OCI-LY7 (cell line): ENCODE measurements around the gene HDAC10. TPM values are rescaled to one million over a fixed set of nuclear protein-coding genes. Genes with fewer than 3 reads are reported as not detected.
A peak's percentile ranks its signal among the peaks of the same experiment; 100 is the strongest.

Source experiments
- BruUV-seq: library from RNA; stranded (reverse); fragments of 400-500 nt; replicated peaks from 2 replicates; lab custom pipeline; 2021; lab: Mats Ljungman, UMichigan
- CTCF ChIA-PET: fragments of 300-600 bp; sonication (Branson Sonifier 250); formaldehyde crosslinking; loops from one replicate; lab custom pipeline; 2022; ENCODE audit warnings: antibody characterized with exemption; ENCODE audit not compliant: unreplicated experiment; lab: Charles Lee
- POLR2A ChIA-PET: fragments of 300-600 bp; sonication (Branson Sonifier 250); formaldehyde crosslinking; loops from one replicate; lab custom pipeline; 2022; ENCODE audit warnings: antibody characterized with exemption; lab: Charles Lee
- DNase-seq: peaks from one replicate; pipeline ENCODE4 v3.0.0-alpha.2; 2015; ENCODE audit warnings: low spot score
- H2AFZ ChIP-seq: fragments of 200-600 bp; sonication (generic), shearing (Covaris generic); 2 replicates; pipeline ENCODE4 v1.6.1; 2014; ENCODE audit warnings: mild to moderate bottlenecking, antibody characterized with exemption, low read length, moderate library complexity
- H3K27ac ChIP-seq: fragments of 200-600 bp; sonication (generic); 2 replicates; pipeline ENCODE4 v1.5.1; 2014; ENCODE audit warnings: mixed run types, low read depth, mild to moderate bottlenecking, moderate library complexity, low read length, inconsistent platforms; ENCODE audit not compliant: poor library complexity, severe bottlenecking
- H3K36me3 ChIP-seq: fragments of 200-600 bp; sonication (generic); 2 replicates; pipeline ENCODE4 v1.6.1; 2014; ENCODE audit warnings: mild to moderate bottlenecking, antibody characterized with exemption, low read length, moderate library complexity, mixed read lengths; ENCODE audit not compliant: insufficient read depth
- H3K4me1 ChIP-seq: fragments of 200-600 bp; sonication (generic); 2 replicates; pipeline ENCODE4 v1.5.1; 2014; ENCODE audit warnings: mild to moderate bottlenecking, low read length; ENCODE audit not compliant: insufficient read depth, poor library complexity, severe bottlenecking
- H3K4me2 ChIP-seq: fragments of 200-600 bp; sonication (generic); 2 replicates; pipeline ENCODE4 v1.6.1; 2014; ENCODE audit warnings: mild to moderate bottlenecking, low read length
- H3K4me3 ChIP-seq: fragments of 200-600 bp; sonication (generic); 2 replicates; pipeline ENCODE4 v1.5.1; 2014; ENCODE audit warnings: mild to moderate bottlenecking, low read depth, low read length; ENCODE audit not compliant: poor library complexity, severe bottlenecking
- H3K79me2 ChIP-seq: fragments of 200-600 bp; sonication (generic); 2 replicates; pipeline ENCODE4 v1.6.1; 2016; ENCODE audit warnings: low read depth, mild to moderate bottlenecking, low read length, moderate library complexity, mixed read lengths; ENCODE audit not compliant: insufficient read depth
- H3K9me2 ChIP-seq: fragments of 200-600 bp; sonication (generic); 2 replicates; pipeline ENCODE4 v1.6.1; 2016; ENCODE audit warnings: mild to moderate bottlenecking, low read length, mixed read lengths; ENCODE audit not compliant: insufficient read depth
- H3K9me3 ChIP-seq: fragments of 200-600 bp; sonication (generic); 2 replicates; pipeline ENCODE4 v1.6.1; 2014; ENCODE audit warnings: mild to moderate bottlenecking, mixed run types, low read length, mixed read lengths
- H4K20me1 ChIP-seq: fragments of 200-600 bp; sonication (generic); 2 replicates; pipeline ENCODE4 v1.6.1; 2014; ENCODE audit warnings: mild to moderate bottlenecking, antibody characterized with exemption, low read length, moderate library complexity, mixed read lengths; ENCODE audit not compliant: insufficient read depth
- EZH2phosphoT487 ChIP-seq: fragments of 200-600 bp; sonication (generic); IDR thresholded peaks from 2 replicates; pipeline ENCODE4 v1.6.1; 2018; ENCODE audit warnings: low read depth, borderline replicate concordance, mild to moderate bottlenecking, mixed run types, antibody characterized with exemption, low read length, moderate library complexity, mixed read lengths
- intact Hi-C: fragments of 100-400 bp; cut with micrococcal nuclease; formaldehyde crosslinking; loops from one replicate; pipeline ENCODE4 v1.10.0; 2022; ENCODE audit not compliant: unreplicated experiment
- total RNA-seq, 2 experiments: library from RNA; depleted of rRNA in 1 of 2; stranded (reverse); fragments of >200 nt in 1 of 2; shearing (Covaris generic) in 1 of 2; gene quantifications; 2 replicates each; pipeline ENCODE4 v1.2.3, GENCODE V29; 2014 to 2022
- TF ChIP-seq, protein P1 (sequence below): fragments of 200-600 bp; sonication (generic); conservative IDR thresholded peaks from 2 replicates; pipeline ENCODE4 v1.5.1; 2014; ENCODE audit warnings: mild to moderate bottlenecking, antibody characterized with exemption, low read length, moderate library complexity, mixed read lengths

Gene HDAC10
- total RNA-seq, 2 experiments from 2014 or later, result 49.4 to 74.9 TPM

- peak overlapping the region; percentile 65 for H3K27ac ChIP-seq
- peak; percentile 65 for DNase-seq
- intact Hi-C loops, result loop anchor here (5.0 kb wide), 1 partner anchor 34 kb away; the partner anchor contains the start of gene DENND6B
- H3K4me3 ChIP-seq, result peak overlapping the region; percentile 65
- H3K79me2 ChIP-seq, result no peaks in the 10 kb centered on the region
- POLR2A ChIA-PET, result interaction anchor here (0.5 to 1.5 kb wide), 2 partner anchors 30 to 176 kb away, joined by 3 read pairs; no protein-coding TSS in a partner anchor
- BruUV-seq, result no TSS peak
- H2AFZ ChIP-seq, result peak overlapping the region; percentile 60
- H3K9me3 ChIP-seq, result no peaks in the 10 kb centered on the region
- CTCF ChIA-PET, result interaction anchor here (0.6 to 1.3 kb wide), 2 partner anchors 22 to 72 kb away, joined by 3 read pairs; no protein-coding TSS in a partner anchor
- no peaks in the 10 kb centered on the region for H4K20me1 ChIP-seq
- H3K36me3 ChIP-seq, result no peaks in the 10 kb centered on the region
- peak overlapping the region; percentile 84 for H3K4me2 ChIP-seq
- TF ChIP-seq EZH2phosphoT487, result no peak
- TF ChIP-seq, protein P1, sequence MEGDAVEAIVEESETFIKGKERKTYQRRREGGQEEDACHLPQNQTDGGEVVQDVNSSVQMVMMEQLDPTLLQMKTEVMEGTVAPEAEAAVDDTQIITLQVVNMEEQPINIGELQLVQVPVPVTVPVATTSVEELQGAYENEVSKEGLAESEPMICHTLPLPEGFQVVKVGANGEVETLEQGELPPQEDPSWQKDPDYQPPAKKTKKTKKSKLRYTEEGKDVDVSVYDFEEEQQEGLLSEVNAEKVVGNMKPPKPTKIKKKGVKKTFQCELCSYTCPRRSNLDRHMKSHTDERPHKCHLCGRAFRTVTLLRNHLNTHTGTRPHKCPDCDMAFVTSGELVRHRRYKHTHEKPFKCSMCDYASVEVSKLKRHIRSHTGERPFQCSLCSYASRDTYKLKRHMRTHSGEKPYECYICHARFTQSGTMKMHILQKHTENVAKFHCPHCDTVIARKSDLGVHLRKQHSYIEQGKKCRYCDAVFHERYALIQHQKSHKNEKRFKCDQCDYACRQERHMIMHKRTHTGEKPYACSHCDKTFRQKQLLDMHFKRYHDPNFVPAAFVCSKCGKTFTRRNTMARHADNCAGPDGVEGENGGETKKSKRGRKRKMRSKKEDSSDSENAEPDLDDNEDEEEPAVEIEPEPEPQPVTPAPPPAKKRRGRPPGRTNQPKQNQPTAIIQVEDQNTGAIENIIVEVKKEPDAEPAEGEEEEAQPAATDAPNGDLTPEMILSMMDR, result no peak
- no peaks in the 10 kb centered on the region for H3K9me2 ChIP-seq
- peaks cover 56% of the 10 kb centered on the region for H3K4me1 ChIP-seq
Measured at GRCh38 chr22:50293441-50294318, 42.6 kb upstream of the HDAC10 start.

DNA sequence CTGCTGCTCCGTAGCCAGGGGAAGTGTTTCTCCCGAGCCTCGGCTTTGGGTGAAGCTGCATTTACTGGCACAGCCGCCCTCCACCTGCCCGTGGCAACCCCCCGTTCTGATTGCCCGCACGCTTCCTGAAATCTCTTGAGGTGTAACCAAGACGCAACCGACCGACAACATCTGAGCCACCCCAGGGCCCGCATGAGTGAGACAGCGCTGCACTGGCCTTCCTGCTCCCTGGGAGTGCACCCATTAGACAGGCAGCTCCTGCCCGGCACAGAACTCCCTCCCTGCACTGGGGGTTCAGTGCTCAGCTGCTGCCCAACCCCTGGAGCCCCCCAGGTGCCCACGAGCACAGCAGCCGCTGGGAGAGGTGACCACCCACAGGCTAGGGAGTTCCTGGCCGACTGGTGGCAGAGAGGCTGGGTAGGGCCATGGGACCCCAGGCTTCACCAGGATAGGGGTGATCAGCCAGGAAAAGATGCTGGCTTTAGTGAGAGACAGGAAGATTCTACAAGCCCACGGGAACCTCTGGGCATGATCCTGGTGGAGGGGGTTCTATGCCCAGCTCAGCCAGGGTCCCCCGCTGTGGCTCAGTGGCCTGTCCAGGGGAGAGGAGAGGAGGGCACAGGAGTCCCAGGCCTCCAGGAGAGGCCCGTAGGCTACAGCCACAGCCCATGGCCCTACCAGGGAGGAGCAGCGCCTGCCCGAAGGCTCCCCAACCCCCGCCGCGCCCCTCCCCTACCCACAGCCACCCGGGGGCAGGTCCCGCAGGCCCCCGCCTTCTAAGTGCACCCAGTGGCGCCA lies 41.8 kb upstream of the HDAC10 start:
- Histone ChIP-seq H3K79me2 (no peaks in the 10 kb centered on the region), H3K4me3 (peak overlapping the region; percentile 65)

More for the DNA sequence above, 41.8 kb upstream of the HDAC10 start:
- DNase-seq, result peak; percentile 86
- H3K4me1 ChIP-seq, result peaks cover 56% of the 10 kb centered on the region
- BruUV-seq, result no TSS peak
- no peaks in the 10 kb centered on the region for H3K9me3 ChIP-seq
- H4K20me1 ChIP-seq, result no peaks in the 10 kb centered on the region
- peak overlapping the region; percentile 84 for H3K4me2 ChIP-seq
- TF ChIP-seq, protein P1, result no peak
- TF ChIP-seq EZH2phosphoT487, result no peak
- no peaks in the 10 kb centered on the region for H3K36me3 ChIP-seq
- ChIA-PET POLR2A (interaction anchor here (0.8 to 1.5 kb wide), 2 partner anchors 25 to 177 kb away, joined by 3 read pairs; no protein-coding TSS in a partner anchor), CTCF (interaction anchor here (0.7 kb wide), 1 partner anchor 53 kb away, joined by 3 read pairs; no protein-coding TSS in a partner anchor)
- H3K9me2 ChIP-seq, result no peaks in the 10 kb centered on the region
- peak overlapping the region; percentile 65 for H3K27ac ChIP-seq
- peak overlapping the region; percentile 60; the same call in 1 of the 2 replicates for H2AFZ ChIP-seq
- intact Hi-C loops, result loop anchor here (1.0 to 5.0 kb wide), 3 partner anchors 21 to 49 kb away; partner anchors contain the start of gene DENND6B
